Pancreas (tissue), 10 donors: ENCODE results near the gene NAA20. TPM values are rescaled to one million over a fixed set of nuclear protein-coding genes. Genes with fewer than 3 reads are reported as not detected.
A peak's percentile ranks its signal among the peaks of the same experiment; 100 is the strongest.

Source experiments
- ATAC-seq, 4 donors: fragments of 200-7000 bp; cut with Tn5 transposase; one replicate each; pipeline versions ENCODE4 v1.8.0 to v1.9.1; 2020; ENCODE audit warnings: mild to moderate bottlenecking in 4 of 4, moderate library complexity in 4 of 4
- DNase-seq, 6 donors: peaks; one replicate each; pipeline ENCODE4 v3.0.0-alpha.2; 2020
- FAIRE-seq: peaks from 2 replicates; lab custom pipeline; 2012; peaks lifted over from hg19 to GRCh38; lab: Jason Lieb, UNC
- H3K27ac ChIP-seq, 4 donors: fragments of 200-600 bp; sonication (generic); 1 replicate in 3 of 4; 2 replicates in 1 of 4; pipeline versions ENCODE4 v1.5.0 to v1.8.0; 2020
- H3K27me3 ChIP-seq, 4 donors: fragments of 200-600 bp; one replicate each; pipeline ENCODE4 v1.8.0; 2021
- H3K36me3 ChIP-seq, 3 donors: fragments of 200-600 bp; sonication (generic) in 1 of 3; one replicate each; pipeline versions ENCODE4 v1.5.0 to v1.8.0; 2020 to 2021
- H3K4me1 ChIP-seq, 3 donors: fragments of 200-600 bp; one replicate each; pipeline ENCODE4 v1.8.0; 2021
- H3K4me3 ChIP-seq, 4 donors: fragments of 200-600 bp; sonication (generic) in 2 of 4; one replicate each; pipeline versions ENCODE4 v1.5.0 to v1.8.0; 2020 to 2021
- H3K9me3 ChIP-seq, 4 donors: fragments of 200-600 bp; one replicate each; pipeline ENCODE4 v1.8.0; 2021
- CTCF ChIP-seq, 4 donors: fragments of 200-600 bp; sonication (generic) in 3 of 4; IDR thresholded peaks; one replicate each; pipeline versions ENCODE4 v1.5.0 to v1.8.0; 2021; ENCODE audit warnings: antibody characterized with exemption in 4 of 4
- WGBS, 2 donors: extraction: QIAGEN DNeasy Blood & Tissue Kit; methylation state at CpG; one replicate each; pipeline ENCODE4 v1.1.7; 2013; 5-methylcytosine and 5-hydroxymethylcytosine counted together
- intact Hi-C, 3 donors: fragments of 100-400 bp; cut with DNase I; formaldehyde crosslinking; loops; one replicate each; pipeline versions ENCODE4 v1.11.1 to v1.14.2; 2022
- polyA plus RNA-seq, 2 donors: library from polyadenylated mRNA; stranded (reverse); fragments of 200-250 nt; gene quantifications; one replicate each; pipeline ENCODE4 v1.2.3, GENCODE V29; 2013
- total RNA-seq, 6 donors: library from RNA; stranded (reverse); fragmentation: NEBNext Ultra II Directional in 4 of 6; extraction: Animal tissue kit (Norgen Biotek cat#: 25700) in 4 of 6; gene quantifications; one replicate each; pipeline versions ENCODE4 v1.2.1 to v1.2.4, GENCODE V29; 2021 to 2023
- donor health status: healthy with polysubstance abuse.
- donor health status: DM: no; HTN: no; CAD: no; lungs with moderate emphysema.
- donor health status: DM: no; HTN: no; CAD: no.
- donor health status: control.
- donor health status: control.
- donor health status: Bipolar disorder and iron deficiency.
- donor health status: DM: yes; HTN: yes; CAD: no.
- donor health status: DM: no; HTN: no; CAD: no.
- donor health status: DM: no; HTN: no; CAD: no.
- donor health status: DM: yes; HTN: yes; CAD: no.

NAA20 gene
- total and polyA plus RNA-seq, 8 donors: 28.0 to 124 (median 36.0) TPM

- Histone ChIP-seq H3K4me1 (peaks cover 8 to 28% (median 18%) of the 10 kb centered on the region in 3 donors), H3K27me3 (no peaks in the 10 kb centered on the region), H3K4me3 (peak overlapping the region in 1 of 4 donors; percentile 80), H3K9me3 (no peaks in the 10 kb centered on the region), H3K36me3 (no peaks in the 10 kb centered on the region), H3K27ac (no peak overlapping the region)
- no peak for TF ChIP-seq CTCF (IDR thresholded peaks at IDR 0.05)
- intact Hi-C loops: no loop called here
- WGBS, 2 donors: 35 to 37% methylated on average over 2 of the region's 2 CpGs
- FAIRE-seq: no peak
- no peak for ATAC-seq
- DNase-seq: no peak
Observed at GRCh38 chr20:20019123-20019522, 2.0 kb downstream of the NAA20 start.

DNA sequence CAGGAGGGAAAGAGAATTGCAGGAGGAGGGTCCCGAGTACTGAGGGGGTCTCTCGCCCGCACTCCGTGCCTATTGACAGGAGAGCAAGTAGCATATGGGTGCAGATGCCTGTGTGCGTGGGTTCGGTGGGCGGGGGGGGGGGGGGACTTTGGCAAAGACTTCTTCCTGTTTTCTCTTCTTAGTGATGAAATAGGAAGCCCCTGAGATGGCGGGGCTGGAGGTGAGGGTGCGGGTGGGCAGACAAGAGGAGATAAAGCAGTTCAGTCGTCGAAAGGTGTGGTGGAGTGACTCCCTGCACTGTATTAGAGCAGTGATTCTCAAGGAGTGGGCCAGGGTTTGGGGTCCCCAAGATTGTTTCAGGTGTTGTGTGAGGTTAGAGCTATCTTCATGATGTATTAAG lies 3.7 kb downstream of the NAA20 start:
- no peak for DNase-seq
- no peak for ATAC-seq
- no peaks in the 10 kb centered on the region for H3K36me3 ChIP-seq
- intact Hi-C loops: no loop called here
- peaks cover 5 to 21% (median 6%) of the 10 kb centered on the region in 3 donors for H3K4me1 ChIP-seq
- no peak for FAIRE-seq
- no peaks in the 10 kb centered on the region for H3K27me3 ChIP-seq
- H3K9me3 ChIP-seq: no peaks in the 10 kb centered on the region
- TF ChIP-seq CTCF (IDR thresholded peaks at IDR 0.05): no peak
- no peak overlapping the region for H3K4me3 ChIP-seq
- 72 to 87% methylated on average over 10 to 11 of the region's 11 CpGs for WGBS, 2 donors
- no peak overlapping the region for H3K27ac ChIP-seq

DNA sequence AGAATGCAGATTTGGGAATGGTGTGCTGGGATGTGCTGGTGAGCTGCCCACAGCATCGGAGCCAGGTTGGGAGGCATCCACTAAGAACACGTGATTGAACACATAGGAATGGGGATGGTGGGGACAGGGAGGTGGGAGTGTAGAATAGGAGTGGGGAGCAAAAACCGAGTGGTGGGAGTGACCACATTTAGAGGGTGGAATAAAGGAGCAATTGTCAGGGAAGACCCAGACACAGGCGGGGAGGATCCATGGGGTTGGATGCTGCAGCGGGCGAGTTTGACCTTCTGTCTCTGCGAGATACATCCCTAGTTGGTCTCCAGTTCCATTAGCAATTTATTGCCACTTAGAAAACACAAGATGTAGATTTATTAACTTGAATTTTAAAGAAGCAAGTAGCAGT lies 4.7 kb downstream of the NAA20 start:
- no peak overlapping the region for H3K27ac ChIP-seq
- 75 to 80% methylated on average over 7 of the region's 7 CpGs for WGBS, 2 donors
- ATAC-seq (no peak), DNase-seq (no peak), FAIRE-seq (no peak)
- intact Hi-C loops: no loop called here
- no peak for TF ChIP-seq CTCF (IDR thresholded peaks at IDR 0.05)
- peaks cover 6 to 16% (median 9%) of the 10 kb centered on the region in 3 donors for H3K4me1 ChIP-seq
- H3K36me3 ChIP-seq: no peaks in the 10 kb centered on the region
- no peaks in the 10 kb centered on the region for H3K27me3 ChIP-seq
- H3K4me3 ChIP-seq: no peak overlapping the region
- H3K9me3 ChIP-seq: no peaks in the 10 kb centered on the region

- peaks cover 0 to 1% (median 0%) of the 10 kb centered on the region in 3 donors for H3K36me3 ChIP-seq
- H3K27ac ChIP-seq: no peak overlapping the region
- H3K4me3 ChIP-seq: no peak overlapping the region
- peaks cover 11 to 19% (median 16%) of the 10 kb centered on the region in 3 donors for H3K4me1 ChIP-seq
- no peaks in the 10 kb centered on the region for H3K27me3 ChIP-seq
- no peak for TF ChIP-seq CTCF (IDR thresholded peaks at IDR 0.05)
- FAIRE-seq (no peak), ATAC-seq (no peak), DNase-seq (no peak)
- H3K9me3 ChIP-seq: no peaks in the 10 kb centered on the region
- intact Hi-C loops: no loop called here
Observed at GRCh38 chr20:20022498-20022897, 5.3 kb downstream of the NAA20 start.

DNA sequence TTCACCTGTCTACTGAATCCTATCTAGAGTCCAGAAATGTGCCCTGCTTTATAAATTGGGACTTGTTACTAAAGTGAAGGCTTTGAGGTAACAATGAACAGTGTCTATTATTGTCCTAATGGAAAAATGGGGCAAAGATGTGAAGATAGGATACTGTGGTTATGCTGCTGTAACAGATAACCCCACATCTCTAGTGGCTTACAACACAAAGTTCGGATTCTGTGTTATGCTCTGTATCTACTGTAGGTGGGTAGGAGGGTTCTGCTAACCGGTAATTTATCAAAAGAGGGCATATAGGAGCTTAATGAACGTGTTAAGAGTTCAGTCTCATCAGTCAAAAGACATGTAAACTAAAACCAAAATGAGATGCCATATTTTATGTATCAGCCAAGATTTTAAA lies 6.2 kb downstream of the NAA20 start:
- no peak for TF ChIP-seq CTCF (IDR thresholded peaks at IDR 0.05)
- no peak for DNase-seq
- no peak overlapping the region for H3K4me3 ChIP-seq
- no peaks in the 10 kb centered on the region for H3K27me3 ChIP-seq
- peaks cover 0 to 7% (median 0%) of the 10 kb centered on the region in 3 donors for H3K36me3 ChIP-seq
- FAIRE-seq: no peak
- no peak for ATAC-seq
- peaks cover 13 to 20% (median 17%) of the 10 kb centered on the region in 3 donors for H3K4me1 ChIP-seq
- no peaks in the 10 kb centered on the region for H3K9me3 ChIP-seq
- no peak overlapping the region for H3K27ac ChIP-seq
- WGBS, 2 donors: 93 to 99% methylated on average over 3 of the region's 3 CpGs
- intact Hi-C loops: no loop called here
